Retinal pigment epithelial cell (primary cell): ENCODE data around the gene COG1.

ENCODE experiments used
- DNase-seq: peaks from one replicate; pipeline ENCODE4 v3.0.0-alpha.2; 2010; ENCODE audit warnings: low read depth
- H3K4me3 ChIP-seq: 2 replicates; pipeline ENCODE4 v1.5.1; 2011; ENCODE audit warnings: mild to moderate bottlenecking, low read length, control low read depth, moderate library complexity
- CTCF ChIP-seq: conservative IDR thresholded peaks from 2 replicates; pipeline ENCODE4 v1.5.1; 2011; ENCODE audit warnings: low read depth, low read length, control low read depth, inconsistent platforms

Gene COG1

GRCh38 chr17:73248532-73248931 lies 55.7 kb downstream of the COG1 start:
- DNase-seq = no peak
- H3K4me3 ChIP-seq = no peak overlapping the region
- no peak for TF ChIP-seq CTCF

- DNase-seq = no peak
- H3K4me3 ChIP-seq = no peak overlapping the region
- TF ChIP-seq CTCF = no peak
Measured at GRCh38 chr17:73249700-73250099, 56.8 kb downstream of the COG1 start.

GRCh38 chr17:73250851-73251640 lies 58.2 kb downstream of the COG1 start:
- no peak for DNase-seq
- TF ChIP-seq CTCF = no peak
- H3K4me3 ChIP-seq = no peak overlapping the region

- DNase-seq = no peak
- no peak overlapping the region for H3K4me3 ChIP-seq
- TF ChIP-seq CTCF = no peak
Measured at GRCh38 chr17:73251871-73252270, 59.0 kb downstream of the COG1 start.

- TF ChIP-seq CTCF = peak; percentile 97
- no peak overlapping the region for H3K4me3 ChIP-seq
- DNase-seq = no peak
Measured at GRCh38 chr17:73255671-73256181, 62.9 kb downstream of the COG1 start.

- TF ChIP-seq CTCF = no peak
- H3K4me3 ChIP-seq = no peak overlapping the region
Measured at GRCh38 chr17:73256220-73256619, 63.4 kb downstream of the COG1 start.

GRCh38 chr17:73257516-73257915 lies 64.7 kb downstream of the COG1 start:
- DNase-seq = no peak
- TF ChIP-seq CTCF = no peak
- no peak overlapping the region for H3K4me3 ChIP-seq

More at GRCh38 chr17:73256220-73256619, 63.4 kb downstream of the COG1 start:
- DNase-seq = no peak
